CD4-positive, alpha-beta T cell treated with Interleukin-4 for 1 hour (primary cell): ENCODE measurements around the gene NMNAT3.

Experiments used
- DNase-seq, 2 donors: peaks; one replicate each; pipeline ENCODE4 v3.0.0-alpha.2; 2020 to 2022

The NMNAT3 gene

DNA sequence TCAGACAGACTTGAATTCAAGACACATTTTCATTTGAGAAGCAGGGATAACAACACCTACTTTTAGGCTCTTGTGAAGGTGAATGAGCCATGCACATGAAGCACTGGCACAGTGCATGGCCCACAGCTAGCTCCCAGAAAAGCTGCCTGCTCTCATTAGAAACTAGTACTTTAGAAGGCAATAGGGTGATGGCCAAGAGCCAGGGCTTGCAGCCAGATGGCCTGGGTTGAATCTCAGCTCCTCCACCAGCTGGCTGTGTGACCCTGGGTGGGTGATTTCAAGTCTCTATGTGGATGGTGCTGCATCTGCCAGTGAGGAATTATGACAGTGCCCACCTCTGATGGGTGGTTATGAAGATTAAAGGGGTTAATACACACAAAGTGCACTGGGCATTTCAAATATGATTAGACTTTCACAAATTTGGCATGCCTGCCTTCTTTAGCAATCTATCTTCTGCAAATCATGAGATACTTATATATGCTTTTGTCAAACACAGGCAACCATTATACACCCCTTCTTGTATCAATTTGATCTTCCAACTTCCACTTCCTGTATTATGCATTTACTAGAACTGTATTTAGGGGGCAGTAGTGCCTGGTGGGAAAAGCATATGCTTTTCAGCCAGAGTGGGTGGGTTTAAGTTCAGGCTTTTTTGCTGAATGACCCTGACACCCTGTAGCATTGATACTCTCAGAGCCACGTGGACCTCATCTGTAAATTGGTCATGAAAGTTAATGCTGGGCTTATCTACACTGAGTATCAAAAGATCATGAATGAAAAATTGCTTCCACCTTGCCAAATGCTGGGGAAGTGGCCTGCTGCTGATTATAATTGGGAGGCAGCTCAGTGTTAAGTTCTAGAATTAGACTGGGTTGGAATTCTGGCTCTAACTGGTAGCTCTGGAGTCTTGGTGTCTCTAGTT lies 103.5 kb downstream of the NMNAT3 start:
- no peak for DNase-seq

- DNase-seq, result peak in 1 of 2 donors; percentile 28
Observed at GRCh38 chr3:139572847-139573672, 104.7 kb downstream of the NMNAT3 start.

DNA sequence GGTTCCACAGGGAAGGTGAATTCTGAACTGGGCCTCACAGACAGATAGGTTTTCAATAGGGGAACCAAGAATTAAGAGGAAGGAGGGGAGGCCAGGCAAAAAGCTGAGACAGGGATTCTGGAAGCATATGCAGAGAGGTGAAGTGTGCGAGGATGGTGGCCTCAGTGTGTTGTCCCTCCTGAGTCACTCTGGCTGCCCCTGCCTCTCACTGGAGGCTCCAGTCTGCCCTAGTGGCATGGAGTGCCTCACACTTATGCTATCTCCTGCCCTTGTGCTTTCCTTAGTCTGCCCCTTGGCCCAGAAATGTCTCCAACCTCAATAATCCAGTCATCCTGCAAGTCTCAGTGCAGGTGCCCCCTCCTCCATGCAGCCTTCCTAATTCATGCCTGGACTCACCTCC lies 106.1 kb downstream of the NMNAT3 start:
- no peak for DNase-seq

DNA sequence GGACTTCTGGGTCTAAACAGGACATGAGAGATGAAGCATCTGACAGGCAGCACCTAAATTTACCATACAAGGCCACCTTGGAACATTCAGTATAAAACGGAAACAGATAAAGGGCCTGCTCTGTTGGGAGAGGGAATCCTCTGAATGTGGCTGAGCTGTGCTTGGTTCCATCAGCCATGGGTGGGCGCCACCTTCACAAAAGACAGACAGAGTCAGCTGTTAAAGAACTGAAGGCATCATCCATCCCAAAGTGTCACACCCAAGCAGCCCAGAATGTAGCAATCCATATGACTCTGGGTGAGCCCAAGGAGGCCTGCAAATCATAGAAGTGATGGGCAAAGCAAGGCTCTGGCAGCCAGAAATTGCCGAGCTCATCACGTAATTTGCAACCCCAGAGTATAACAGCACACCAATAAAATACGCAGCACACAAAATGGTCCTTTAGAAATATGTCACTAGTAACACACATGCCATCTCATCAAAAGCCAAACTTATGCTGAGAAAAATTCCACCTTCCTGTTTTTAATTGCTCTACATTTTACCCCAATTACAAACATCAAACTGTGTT lies 113.4 kb downstream of the NMNAT3 start:
- no peak for DNase-seq

DNA sequence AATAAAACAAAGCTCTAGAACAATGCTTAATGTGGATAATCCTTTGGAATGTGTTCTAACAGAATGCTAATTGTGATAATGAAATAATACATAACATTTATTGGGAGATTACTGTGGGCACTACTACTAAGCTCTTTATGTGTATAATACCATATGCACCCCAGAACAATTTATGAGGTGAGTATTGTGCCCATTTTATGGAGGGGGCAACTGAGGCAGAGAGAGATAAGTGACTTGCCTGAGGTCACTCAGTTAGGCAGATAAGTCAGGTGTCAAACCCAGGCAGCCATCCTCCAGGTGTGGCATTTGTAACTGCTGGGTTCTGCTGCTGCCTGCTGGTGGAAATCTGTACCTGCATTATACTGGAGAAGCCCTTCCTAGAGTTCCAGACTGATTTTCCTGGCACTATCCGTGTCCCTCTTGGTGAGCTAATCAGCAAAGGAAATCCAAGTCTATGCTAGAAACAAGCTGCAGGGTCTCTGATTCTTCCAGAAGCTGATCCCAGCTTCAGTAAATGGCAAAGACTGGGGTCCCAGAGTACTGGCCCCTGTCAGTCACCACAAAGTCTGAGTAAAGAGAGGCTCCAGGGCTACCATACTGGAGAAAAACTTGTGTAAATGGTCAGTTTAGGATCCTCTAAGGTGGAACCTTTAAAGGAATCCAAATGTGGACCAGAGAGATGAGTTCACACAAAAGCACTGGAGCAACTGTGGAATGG lies 115.7 kb downstream of the NMNAT3 start:
- no peak for DNase-seq

GRCh38 chr3:139561255-139561817 lies 116.4 kb downstream of the NMNAT3 start:
- DNase-seq, result no peak

DNA sequence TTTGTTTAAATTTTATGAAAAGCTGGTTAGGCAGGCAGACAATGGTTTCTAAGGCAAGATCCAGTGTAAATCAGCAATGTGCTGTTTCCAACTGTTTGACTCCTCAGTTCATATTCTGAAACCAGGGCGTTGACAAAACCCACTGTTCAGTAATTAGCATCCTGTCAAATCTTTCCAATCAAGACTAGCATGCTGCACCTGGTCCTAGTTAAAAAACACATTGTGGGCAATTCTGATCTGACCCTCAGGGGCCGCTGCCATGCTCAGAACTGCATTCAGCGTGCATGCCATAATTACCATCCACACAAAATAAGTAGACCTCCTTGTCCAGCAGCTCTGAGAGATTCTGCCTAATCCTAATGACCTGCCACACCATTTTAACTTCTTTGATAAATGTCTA lies 117.4 kb downstream of the NMNAT3 start:
- no peak for DNase-seq

- DNase-seq, result no peak
Observed at GRCh38 chr3:139559541-139559940, 118.2 kb downstream of the NMNAT3 start.

- DNase-seq, result no peak
Observed at GRCh38 chr3:139558351-139559266, 119.2 kb downstream of the NMNAT3 start.

DNA sequence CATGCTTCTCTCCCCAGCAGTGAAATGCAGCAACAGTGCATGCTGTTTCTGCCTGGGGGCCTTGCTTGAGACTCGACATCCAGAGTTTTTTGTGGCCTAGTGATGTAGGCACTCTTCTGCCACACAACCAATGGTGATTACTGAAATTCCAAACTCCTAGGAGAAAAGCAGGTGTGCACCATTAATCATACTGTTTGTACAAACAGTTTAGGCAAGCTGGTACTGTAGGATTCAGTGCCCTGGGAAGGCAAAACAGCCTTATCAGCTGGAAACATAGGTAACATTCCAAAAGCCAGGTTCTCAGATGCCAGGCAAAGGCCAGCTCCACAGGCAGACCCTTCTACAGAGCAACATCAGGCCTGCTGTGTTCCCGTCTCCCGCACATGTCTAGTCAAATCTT lies 120.7 kb downstream of the NMNAT3 start:
- DNase-seq, result no peak

GRCh38 chr3:139555249-139555648 lies 122.5 kb downstream of the NMNAT3 start:
- DNase-seq, result no peak

GRCh38 chr3:139554628-139555027 lies 123.1 kb downstream of the NMNAT3 start:
- no peak for DNase-seq

DNA sequence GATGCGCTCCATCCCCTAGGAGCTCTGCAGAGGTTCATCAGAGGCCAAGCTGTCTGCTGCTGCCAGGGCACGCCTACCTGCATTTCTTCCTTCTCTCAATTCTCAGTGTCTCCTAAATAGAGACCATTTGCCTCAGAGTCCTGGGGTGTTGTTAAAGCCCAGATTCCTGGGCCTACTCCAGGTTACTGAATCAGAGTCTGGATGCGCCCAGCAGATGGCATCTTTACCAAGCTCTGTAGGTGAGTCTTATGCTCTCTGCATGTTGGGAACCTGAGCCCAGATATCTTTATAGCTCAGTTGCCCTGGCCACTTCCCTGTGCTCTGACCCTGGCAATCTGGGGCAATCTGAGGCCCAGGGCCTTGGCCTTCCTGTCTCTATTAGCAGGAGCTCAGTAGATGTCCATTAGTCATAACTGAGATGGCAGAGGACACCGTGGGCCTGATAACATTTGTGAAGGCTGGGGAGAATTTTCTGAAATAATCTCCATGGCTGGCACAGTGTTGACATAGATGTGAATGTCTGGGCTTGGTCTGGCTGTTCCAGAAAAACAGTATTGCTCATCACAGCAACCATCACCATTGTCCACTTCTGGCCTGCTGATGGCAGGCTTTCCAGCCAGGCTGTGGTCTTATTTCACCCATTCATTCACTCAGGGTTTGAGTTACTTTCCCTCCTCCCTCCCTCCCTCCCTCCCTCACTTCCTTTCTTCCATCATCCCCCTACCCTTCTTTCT lies 125.0 kb downstream of the NMNAT3 start:
- no peak for DNase-seq

- DNase-seq, result no peak
Observed at GRCh38 chr3:139548801-139549200, 129.0 kb downstream of the NMNAT3 start.

- no peak for DNase-seq
Observed at GRCh38 chr3:139547666-139548065, 130.1 kb downstream of the NMNAT3 start.

DNA sequence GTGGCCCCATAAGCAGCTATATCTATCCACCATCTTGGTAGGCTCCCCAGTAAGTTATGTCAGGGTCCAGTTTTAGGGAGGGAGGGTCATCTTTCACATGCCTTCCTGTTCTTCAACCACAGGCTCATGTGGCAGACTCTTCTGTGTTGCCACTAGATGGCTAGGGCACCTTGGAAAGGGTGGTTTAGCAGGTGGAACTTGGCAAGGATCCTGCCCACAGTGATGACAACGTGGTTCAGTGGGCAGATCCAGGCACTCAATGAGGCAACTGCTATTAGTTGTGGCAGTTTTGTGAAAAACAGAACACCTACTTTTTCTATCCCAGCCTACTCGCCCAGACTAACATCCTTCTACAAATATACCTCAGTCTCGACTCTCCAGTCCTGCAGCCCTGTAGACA lies 131.0 kb downstream of the NMNAT3 start:
- no peak for DNase-seq

DNA sequence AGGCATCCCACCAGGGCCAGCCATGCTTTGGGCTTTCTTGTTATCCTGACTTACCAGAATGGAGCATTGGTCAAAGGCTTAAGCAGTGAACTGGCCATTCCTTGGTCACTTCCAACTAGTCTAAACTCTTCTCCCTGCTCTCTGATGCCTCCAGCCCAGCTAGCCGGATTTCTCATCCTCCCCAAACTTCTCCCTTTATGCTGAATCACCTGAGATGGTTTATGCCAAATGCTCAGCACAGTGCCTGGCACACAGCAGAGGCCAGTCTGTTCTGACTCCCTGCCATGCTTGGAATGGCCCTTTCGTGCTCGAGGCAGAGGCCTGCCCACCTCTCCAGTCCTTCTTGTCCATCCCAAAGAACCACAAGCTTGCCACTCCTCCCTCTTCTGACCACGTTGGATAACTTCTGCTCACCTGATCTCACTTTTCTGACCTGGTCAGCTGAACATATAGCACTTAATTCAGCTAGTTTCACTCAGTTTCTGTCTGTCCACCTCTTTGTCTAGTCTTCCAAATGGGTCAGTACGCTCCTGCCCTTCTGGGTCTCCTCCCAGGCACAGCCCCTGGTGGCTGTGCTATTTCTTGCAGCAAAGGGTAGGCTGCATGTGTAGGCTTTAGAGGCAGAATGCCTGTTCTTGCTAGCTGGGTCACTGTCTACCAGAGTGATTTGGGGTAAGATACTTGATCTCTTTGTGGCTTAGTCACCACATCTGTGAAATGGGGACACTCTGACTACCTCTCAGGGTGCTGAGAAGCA lies 136.1 kb downstream of the NMNAT3 start:
- no peak for DNase-seq

DNA sequence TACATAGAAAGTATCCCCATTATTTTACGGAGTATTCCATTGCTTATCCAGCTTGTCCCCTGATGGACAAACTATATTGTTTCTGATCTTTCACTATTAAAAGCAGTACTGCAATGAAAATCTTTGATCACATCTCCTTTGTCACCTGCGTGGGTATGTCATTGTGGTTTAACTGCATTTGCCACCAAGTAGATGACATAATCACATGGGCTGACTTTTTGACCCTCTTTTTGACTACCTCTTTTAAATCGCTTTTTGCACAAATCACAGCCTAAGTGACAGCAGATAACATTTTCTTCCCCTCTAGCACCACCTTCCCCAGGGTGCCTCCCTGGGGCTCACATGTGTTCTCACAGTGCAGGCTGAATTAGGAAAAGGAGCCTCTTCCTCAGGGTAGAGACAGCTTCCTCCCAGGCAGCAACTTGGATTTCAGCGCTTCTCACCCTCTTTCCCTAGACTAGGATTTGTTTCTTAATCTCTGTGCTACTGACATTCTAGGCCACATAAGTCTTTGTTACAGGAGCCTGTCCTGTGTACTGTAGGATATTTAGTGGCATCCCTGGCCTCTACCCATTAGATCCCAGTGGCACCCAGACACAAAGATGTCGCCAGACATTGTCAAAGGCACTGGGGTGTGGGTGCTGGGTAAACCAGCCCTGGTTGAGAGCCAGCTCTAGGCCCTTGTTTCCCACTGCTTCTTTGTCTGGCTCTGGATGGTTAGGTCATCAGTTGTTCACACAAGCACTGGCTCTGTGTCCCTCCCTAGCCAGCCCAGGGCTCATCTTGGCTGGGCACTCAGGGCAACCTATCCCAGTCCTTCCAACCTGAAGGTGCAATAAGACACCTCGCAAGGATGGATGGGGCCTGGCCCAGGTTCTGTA lies 136.9 kb downstream of the NMNAT3 start:
- no peak for DNase-seq

GRCh38 chr3:139538733-139539132 lies 139.0 kb downstream of the NMNAT3 start:
- no peak for DNase-seq
